Measurements from ENCODE around the gene MCIDAS.

The MCIDAS gene

DNA sequence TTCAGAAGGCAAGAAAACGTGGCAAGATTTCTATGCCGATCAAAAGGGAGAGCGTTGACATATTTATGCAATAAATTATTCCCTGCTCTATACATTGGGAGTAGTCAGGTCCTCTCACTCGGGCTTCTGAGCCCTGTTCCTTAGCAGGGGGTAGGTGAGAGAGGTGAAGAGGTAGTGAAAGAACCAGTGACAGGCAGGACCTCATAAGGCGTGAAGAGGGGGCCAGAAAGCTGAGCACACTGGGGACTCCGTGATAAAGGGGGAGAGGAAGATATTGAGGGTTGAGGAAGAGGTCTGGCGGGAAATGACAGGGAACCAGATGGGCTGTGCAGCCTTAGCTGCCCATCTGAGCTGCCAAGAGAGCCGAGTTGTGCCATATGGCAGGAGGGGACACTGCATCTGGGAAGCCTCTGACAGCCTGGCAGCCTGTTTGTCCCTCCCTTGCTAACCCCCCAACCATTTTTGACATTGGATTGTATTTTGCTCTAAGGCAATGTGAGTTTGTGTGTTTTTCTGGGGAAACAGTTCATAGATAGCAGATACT is 53.4 kb downstream of the MCIDAS start:
- no peak for DNase-seq (ENCODE audit: low read depth)
- TF ChIP-seq, protein P1, sequence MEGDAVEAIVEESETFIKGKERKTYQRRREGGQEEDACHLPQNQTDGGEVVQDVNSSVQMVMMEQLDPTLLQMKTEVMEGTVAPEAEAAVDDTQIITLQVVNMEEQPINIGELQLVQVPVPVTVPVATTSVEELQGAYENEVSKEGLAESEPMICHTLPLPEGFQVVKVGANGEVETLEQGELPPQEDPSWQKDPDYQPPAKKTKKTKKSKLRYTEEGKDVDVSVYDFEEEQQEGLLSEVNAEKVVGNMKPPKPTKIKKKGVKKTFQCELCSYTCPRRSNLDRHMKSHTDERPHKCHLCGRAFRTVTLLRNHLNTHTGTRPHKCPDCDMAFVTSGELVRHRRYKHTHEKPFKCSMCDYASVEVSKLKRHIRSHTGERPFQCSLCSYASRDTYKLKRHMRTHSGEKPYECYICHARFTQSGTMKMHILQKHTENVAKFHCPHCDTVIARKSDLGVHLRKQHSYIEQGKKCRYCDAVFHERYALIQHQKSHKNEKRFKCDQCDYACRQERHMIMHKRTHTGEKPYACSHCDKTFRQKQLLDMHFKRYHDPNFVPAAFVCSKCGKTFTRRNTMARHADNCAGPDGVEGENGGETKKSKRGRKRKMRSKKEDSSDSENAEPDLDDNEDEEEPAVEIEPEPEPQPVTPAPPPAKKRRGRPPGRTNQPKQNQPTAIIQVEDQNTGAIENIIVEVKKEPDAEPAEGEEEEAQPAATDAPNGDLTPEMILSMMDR (IDR thresholded peaks at IDR 0.05; ENCODE audit: low read depth, low read length, missing control alignments), result no peak
- H3K4me3 ChIP-seq (ENCODE audit: low read depth, low read length), result peak overlapping the region; percentile 56

DNA sequence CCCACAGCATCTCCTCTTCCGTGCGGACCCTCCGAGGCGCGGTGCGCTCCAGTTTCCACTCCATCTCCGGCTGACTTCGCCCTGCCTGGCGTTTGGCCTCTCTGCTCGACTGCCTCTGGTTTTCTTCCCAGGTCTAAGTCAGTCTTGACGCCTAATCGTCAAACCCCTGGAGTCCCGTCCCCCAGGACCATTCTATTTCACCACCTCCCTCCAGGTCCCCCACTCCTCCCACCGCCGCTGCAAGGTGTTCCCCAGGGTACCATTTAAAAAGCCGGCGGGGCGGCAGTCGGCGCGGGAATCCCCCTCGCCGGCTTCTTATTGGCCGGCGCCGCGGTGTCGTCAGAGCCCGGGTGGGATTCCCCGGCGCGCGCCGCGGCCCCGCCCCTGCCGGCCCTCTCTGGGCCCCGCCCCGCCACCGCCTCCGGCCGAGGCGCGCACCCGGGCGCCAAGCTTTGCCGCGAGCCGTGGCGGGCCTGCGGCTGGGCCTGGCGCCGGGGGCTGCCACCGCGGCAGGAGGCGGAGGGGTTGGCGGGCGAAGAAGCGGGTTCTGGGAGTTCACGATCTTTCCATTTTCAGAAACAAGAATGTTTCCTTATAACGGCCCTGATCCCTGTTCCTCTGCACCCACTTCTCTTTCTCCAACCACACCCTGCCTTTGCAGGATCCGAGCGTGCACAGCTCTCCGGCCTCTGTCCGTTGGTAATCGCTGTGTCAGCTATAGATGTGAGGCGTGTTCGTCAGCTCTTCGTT is 54.0 kb downstream of the MCIDAS start, which contains the start of gene CDC20B:
CDC20B (minus strand) TSS at position 241 of the 750 bp plus-strand sequence; CDS start at position 64, 177 bp downstream.
- H3K4me3 ChIP-seq (ENCODE audit: low read depth, low read length), result peak within 1 kb of the TSS; percentile 57
- DNase-seq (ENCODE audit: low read depth), result no peak
- TF ChIP-seq, protein P1 (IDR thresholded peaks at IDR 0.05; ENCODE audit: low read depth, low read length, missing control alignments), result no peak

GRCh38 chr5:55172051-55172899 is 54.8 kb downstream of the MCIDAS start:
- TF ChIP-seq, protein P1 (IDR thresholded peaks at IDR 0.05; ENCODE audit: low read depth, low read length, missing control alignments), result peak; percentile 63
- H3K4me3 ChIP-seq (ENCODE audit: low read depth, low read length), result peak overlapping the region; percentile 57; the same call in 1 of the 2 replicates
- DNase-seq (ENCODE audit: low read depth), result peak; percentile 55

DNA sequence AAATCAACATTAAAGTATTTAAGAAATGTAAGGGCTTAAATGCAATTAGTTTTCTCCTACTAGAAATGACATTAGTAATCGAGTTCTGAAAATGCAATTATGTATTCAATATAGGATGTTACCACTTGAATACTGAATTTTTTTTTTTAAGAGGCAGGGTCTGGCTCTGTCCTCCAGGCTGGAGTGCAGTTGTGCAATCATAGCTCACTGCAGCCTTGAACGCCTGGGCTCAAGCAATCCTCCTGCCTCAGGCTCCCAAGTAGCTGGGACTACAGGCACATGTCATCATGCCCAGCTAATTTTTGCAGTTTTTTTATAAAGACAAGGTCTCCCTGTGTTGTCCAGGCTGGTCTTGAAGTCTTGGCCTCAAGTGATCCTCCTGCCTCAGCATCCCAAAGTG is 55.6 kb downstream of the MCIDAS start:
- TF ChIP-seq, protein P1 (IDR thresholded peaks at IDR 0.05; ENCODE audit: low read depth, low read length, missing control alignments), result no peak
- DNase-seq (ENCODE audit: low read depth), result no peak
- H3K4me3 ChIP-seq (ENCODE audit: low read depth, low read length), result no peak overlapping the region

All from GM12864 (cell line).